SJSA1 (cell line): Measurements from ENCODE around the gene ACTN1. TPM values are rescaled to one million over a fixed set of nuclear protein-coding genes. Genes with fewer than 3 reads are reported as not detected.

Experiments used
- DNase-seq, 2 experiments: peaks; one replicate each; pipeline ENCODE4 v3.0.0-alpha.2; 2015 to 2020; ENCODE audit warnings: low spot score in 2 of 2, low read depth in 1 of 2
- H3K27ac ChIP-seq: fragments of 250-450 bp; sonication (Bioruptor Pico); 2 replicates; pipeline ENCODE4 v1.5.1; 2020; ENCODE audit warnings: mild to moderate bottlenecking, moderate library complexity
- H3K27me3 ChIP-seq: fragments of 250-450 bp; sonication (Bioruptor Pico); replicated peaks from 2 replicates; pipeline ENCODE4 v1.5.1; 2020; ENCODE audit warnings: mild to moderate bottlenecking, moderate library complexity
- H3K36me3 ChIP-seq: fragments of 250-450 bp; sonication (Bioruptor Pico); 2 replicates; pipeline ENCODE4 v1.5.1; 2020; ENCODE audit warnings: mild to moderate bottlenecking
- H3K4me1 ChIP-seq: fragments of 250-450 bp; sonication (Bioruptor Pico); replicated peaks from 2 replicates; pipeline ENCODE4 v1.6.1; 2021; ENCODE audit warnings: mild to moderate bottlenecking
- H3K4me3 ChIP-seq: fragments of 250-450 bp; sonication (Bioruptor Pico); 2 replicates; pipeline ENCODE4 v1.5.1; 2020; ENCODE audit warnings: mild to moderate bottlenecking
- H3K9me3 ChIP-seq: fragments of 250-450 bp; sonication (Bioruptor Pico); replicated peaks from 2 replicates; pipeline ENCODE4 v1.5.1; 2020; ENCODE audit warnings: mild to moderate bottlenecking
- total RNA-seq: library from RNA; depleted of rRNA; stranded (reverse); fragments of >200 nt; shearing (Covaris generic); gene quantifications from 2 replicates; pipeline ENCODE4 v1.2.3, GENCODE V29; 2014

The ACTN1 gene
- total RNA-seq, 1 experiment from 2014 or later = 370 TPM

GRCh38 chr14:68908803-68909202, 70.3 kb downstream of the ACTN1 start:
- H3K9me3 ChIP-seq = no peaks in the 10 kb centered on the region
- no peak overlapping the region for H3K27ac ChIP-seq
- no peak for DNase-seq
- peaks cover 100% of the 10 kb centered on the region for H3K36me3 ChIP-seq
- no peaks in the 10 kb centered on the region for H3K27me3 ChIP-seq
- H3K4me3 ChIP-seq = no peak overlapping the region
- 0 out of 2 replicates have a peak, but pooled peaks cover 5% of the 10 kb centered on the region for H3K4me1 ChIP-seq

DNA sequence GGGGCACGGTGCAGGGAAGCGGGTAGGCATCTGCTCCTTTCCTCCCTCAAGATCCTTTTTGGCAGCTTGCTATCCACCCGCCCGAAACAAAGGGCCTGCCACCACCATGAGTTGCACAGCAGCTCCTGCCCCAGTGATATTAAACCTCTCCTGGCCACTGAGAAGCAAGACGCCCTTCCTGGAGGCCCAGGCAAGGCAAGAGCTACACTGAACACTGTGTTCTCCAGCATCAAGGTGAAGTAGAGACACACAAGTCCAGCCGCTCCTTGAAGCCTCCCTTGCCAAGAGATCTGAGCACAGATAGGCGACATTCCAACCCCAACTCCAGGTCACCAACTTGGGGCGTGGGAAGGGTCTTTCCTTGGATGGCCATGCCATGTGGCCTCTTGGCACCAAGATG, 70.9 kb downstream of the ACTN1 start:
- Histone ChIP-seq H3K27me3 (no peaks in the 10 kb centered on the region), H3K4me3 (no peak overlapping the region), H3K27ac (no peak overlapping the region)

DNA sequence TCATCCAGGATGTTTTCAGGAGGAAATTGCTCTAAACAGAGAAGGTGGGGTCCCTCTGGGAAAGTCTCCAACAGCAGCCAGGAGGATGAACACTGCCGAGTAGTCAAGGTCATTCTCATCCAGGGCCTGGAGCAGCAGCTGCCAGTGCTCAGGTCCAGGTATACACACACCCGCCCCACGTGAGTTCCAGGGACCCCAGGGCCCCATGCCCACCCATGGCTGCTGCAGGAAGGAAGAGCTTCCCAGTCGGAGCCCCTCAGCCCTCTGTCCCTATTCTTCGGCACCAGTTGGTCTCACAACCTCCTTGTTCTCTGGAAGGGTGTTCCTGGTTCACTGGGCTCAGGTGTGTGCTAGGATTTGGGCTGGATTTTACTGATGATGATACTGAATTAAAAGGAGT, 72.7 kb downstream of the ACTN1 start:
- no peaks in the 10 kb centered on the region for H3K27me3 ChIP-seq
- no peak for DNase-seq

More for the DNA sequence above, 70.9 kb downstream of the ACTN1 start:
- Histone ChIP-seq H3K4me1 (0 out of 2 replicates have a peak, but pooled peaks cover 5% of the 10 kb centered on the region), H3K36me3 (peaks cover 100% of the 10 kb centered on the region), H3K9me3 (no peaks in the 10 kb centered on the region)
- no peak for DNase-seq

DNA sequence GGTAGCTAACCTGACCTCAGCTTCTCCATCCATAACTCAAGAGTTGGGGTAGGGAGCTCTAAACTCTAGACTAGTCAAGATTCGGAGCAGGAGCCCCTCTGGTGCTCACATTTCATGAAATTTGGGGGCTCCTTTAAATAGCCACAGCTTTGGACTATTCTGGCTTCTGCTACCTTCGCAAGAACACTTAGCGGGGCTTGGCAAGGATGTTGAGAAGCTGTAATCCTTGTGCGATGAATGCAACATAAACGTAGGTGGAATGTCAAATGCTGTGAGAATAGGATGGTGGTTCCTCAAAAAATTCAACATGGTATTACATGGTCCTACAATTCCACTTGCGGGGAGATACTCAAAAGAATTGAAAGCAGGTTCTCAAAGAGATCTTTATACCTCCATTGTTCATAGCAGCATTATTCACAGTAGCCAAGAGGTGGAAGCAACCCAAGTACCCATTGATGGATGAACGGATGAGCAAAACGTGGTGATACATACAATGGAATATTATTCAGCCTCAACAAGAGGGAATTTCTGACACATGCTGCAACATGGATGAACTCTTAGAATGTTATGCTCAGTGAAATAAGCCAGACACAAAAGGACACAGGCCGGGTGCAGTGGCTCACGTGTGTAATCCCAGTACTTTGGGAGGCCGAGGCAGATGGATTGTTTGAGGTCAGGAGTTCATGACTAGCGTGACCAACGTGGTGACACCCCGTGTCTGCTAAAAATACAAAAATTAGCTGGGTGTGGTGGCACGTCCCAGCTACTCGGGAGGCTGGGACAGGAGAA, 73.8 kb downstream of the ACTN1 start:
- H3K4me3 ChIP-seq = no peak overlapping the region
- H3K9me3 ChIP-seq = no peaks in the 10 kb centered on the region
- no peaks in the 10 kb centered on the region for H3K4me1 ChIP-seq
- no peaks in the 10 kb centered on the region for H3K27me3 ChIP-seq
- no peak overlapping the region for H3K27ac ChIP-seq
- DNase-seq = no peak
- peaks cover 99% of the 10 kb centered on the region for H3K36me3 ChIP-seq

More for the DNA sequence above, 72.7 kb downstream of the ACTN1 start:
- H3K4me3 ChIP-seq = no peak overlapping the region
- no peak overlapping the region for H3K27ac ChIP-seq
- no peaks in the 10 kb centered on the region for H3K9me3 ChIP-seq
- peaks cover 100% of the 10 kb centered on the region for H3K36me3 ChIP-seq
- 0 out of 2 replicates have a peak, but pooled peaks cover 5% of the 10 kb centered on the region for H3K4me1 ChIP-seq

- no peaks in the 10 kb centered on the region for H3K27me3 ChIP-seq
- H3K9me3 ChIP-seq = no peaks in the 10 kb centered on the region
- H3K36me3 ChIP-seq = peaks cover 99% of the 10 kb centered on the region
- H3K4me1 ChIP-seq = no peaks in the 10 kb centered on the region
- H3K4me3 ChIP-seq = no peak overlapping the region
- no peak overlapping the region for H3K27ac ChIP-seq
- DNase-seq = no peak
These were observed 76.7 kb downstream of the ACTN1 start for GRCh38 chr14:68902357-68902756.

GRCh38 chr14:68899033-68899603, 80.0 kb downstream of the ACTN1 start:
- Histone ChIP-seq H3K9me3 (no peaks in the 10 kb centered on the region), H3K27ac (no peak overlapping the region), H3K4me3 (no peak overlapping the region), H3K36me3 (peaks cover 97% of the 10 kb centered on the region), H3K27me3 (no peaks in the 10 kb centered on the region), H3K4me1 (no peaks in the 10 kb centered on the region)
- no peak for DNase-seq

DNA sequence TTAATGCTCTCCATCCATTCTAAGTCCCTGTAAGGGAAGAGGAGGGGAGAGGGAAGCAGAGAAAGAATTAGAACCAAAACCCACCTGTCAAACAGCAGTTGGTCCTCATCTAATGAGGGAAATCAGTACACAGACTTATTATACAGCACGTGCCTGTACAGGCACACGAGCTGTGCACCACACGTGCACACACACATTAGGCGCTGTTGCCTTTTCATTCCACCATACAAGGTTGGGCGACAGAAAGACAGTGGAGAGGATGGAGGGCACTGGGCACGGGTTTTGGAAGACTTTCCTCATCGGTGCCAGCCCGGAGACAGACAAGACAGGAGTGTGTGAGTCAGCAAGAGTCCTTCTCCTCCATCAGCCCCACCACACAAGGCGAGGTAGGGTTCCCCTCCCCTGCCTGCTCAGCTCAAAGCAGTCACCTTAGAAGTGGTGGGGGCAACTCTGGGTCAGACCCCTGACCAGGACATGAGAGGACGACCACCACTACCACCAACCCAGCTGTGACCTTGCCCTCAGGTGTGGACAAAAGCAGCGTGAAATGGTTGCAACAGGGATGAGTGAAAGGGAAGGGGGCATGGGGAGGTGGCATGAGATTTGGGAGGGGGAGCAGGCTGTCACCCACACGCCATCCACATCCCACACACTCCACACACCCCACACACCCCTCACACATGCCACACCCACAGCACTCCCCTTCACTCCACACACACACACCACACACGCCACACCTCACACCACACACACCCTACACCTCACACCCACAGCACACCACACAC, 80.7 kb downstream of the ACTN1 start:
- Histone ChIP-seq H3K4me3 (no peak overlapping the region), H3K36me3 (peaks cover 97% of the 10 kb centered on the region), H3K27ac (no peak overlapping the region)

DNA sequence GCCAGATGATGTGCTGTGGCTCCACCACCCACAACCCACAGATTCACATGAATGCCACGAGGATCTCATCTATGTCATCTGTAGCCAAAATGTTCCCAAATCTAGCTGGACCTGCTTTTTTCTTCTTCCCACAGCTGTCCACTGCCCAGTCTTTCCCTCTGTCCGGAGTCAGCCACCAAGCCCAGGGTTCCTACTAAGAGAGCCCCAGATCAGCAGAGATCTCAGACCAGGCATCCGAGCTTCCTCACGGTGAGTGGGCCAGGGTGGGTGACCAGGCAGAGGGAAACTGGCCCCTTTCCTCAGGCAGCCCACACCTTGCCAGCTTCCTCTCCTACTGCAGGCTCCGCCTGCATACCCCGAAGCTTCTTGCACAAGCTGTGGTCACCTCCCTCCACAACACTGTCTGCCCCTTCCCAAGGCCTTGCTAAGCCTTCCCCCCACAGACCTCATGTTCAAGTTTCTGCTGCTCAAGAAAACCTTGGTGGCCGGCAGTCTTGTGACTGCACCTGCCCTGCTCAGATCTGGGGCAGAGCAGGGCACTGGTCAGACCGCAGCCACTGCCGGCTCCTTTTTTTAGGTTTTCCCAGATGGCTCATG, 81.4 kb downstream of the ACTN1 start:
- no peaks in the 10 kb centered on the region for H3K9me3 ChIP-seq
- H3K27me3 ChIP-seq = no peaks in the 10 kb centered on the region
- H3K4me3 ChIP-seq = no peak overlapping the region
- peaks cover 97% of the 10 kb centered on the region for H3K36me3 ChIP-seq
- no peaks in the 10 kb centered on the region for H3K4me1 ChIP-seq
- no peak for DNase-seq
- H3K27ac ChIP-seq = no peak overlapping the region

More for the DNA sequence above, 80.7 kb downstream of the ACTN1 start:
- Histone ChIP-seq H3K9me3 (no peaks in the 10 kb centered on the region), H3K27me3 (no peaks in the 10 kb centered on the region), H3K4me1 (no peaks in the 10 kb centered on the region)
- no peak for DNase-seq

DNA sequence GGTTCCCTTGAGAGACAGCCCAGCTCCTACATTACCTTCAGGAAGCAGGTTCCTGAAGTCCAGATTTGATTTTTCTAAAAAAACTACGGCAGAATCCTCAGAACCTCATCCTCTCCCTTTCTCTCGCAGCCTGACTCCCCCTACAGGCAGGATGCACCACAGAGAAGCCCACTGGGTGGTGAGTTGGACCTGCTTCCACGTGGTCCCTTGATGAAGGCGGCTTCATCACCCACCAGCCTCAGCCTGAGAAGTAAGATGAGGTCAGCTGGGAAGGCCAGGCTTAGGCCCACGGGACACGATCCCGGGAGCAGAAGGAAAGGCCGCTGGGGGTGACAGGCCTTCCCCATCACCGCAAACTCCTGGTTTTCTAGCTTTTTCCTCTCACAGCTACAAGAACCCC, 83.0 kb downstream of the ACTN1 start:
- Histone ChIP-seq H3K36me3 (peaks cover 97% of the 10 kb centered on the region), H3K27me3 (no peaks in the 10 kb centered on the region), H3K4me3 (no peak overlapping the region), H3K27ac (no peak overlapping the region), H3K4me1 (no peaks in the 10 kb centered on the region), H3K9me3 (no peaks in the 10 kb centered on the region)
- no peak for DNase-seq

- H3K9me3 ChIP-seq = no peaks in the 10 kb centered on the region
- no peaks in the 10 kb centered on the region for H3K27me3 ChIP-seq
- no peak overlapping the region for H3K4me3 ChIP-seq
- peaks cover 98% of the 10 kb centered on the region for H3K36me3 ChIP-seq
- H3K27ac ChIP-seq = no peak overlapping the region
- DNase-seq = no peak
- no peaks in the 10 kb centered on the region for H3K4me1 ChIP-seq
These were observed 84.0 kb downstream of the ACTN1 start for GRCh38 chr14:68894802-68895703.

DNA sequence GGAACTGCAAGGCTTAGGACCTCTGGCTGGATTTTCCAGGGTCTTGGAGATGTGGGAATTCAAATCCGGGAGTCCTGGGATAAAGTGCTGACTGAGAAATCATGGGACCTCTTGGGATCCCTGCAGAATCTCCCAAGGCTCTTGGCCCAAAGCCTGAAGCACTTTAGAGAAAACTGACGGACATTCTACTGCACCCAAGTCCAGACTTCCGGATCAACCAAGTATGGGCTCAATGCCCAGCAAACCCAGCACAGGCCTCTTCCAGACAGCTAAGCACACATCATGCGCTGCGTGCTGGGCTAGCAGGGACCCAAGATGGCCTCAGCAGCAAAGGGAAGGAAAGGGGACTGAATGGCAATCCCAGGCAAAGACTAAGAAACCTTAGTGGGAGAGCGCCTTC, 85.0 kb downstream of the ACTN1 start:
- Histone ChIP-seq H3K4me3 (no peak overlapping the region), H3K27me3 (no peaks in the 10 kb centered on the region), H3K4me1 (no peaks in the 10 kb centered on the region), H3K9me3 (no peaks in the 10 kb centered on the region), H3K36me3 (peaks cover 98% of the 10 kb centered on the region), H3K27ac (no peak overlapping the region)
- no peak for DNase-seq

DNA sequence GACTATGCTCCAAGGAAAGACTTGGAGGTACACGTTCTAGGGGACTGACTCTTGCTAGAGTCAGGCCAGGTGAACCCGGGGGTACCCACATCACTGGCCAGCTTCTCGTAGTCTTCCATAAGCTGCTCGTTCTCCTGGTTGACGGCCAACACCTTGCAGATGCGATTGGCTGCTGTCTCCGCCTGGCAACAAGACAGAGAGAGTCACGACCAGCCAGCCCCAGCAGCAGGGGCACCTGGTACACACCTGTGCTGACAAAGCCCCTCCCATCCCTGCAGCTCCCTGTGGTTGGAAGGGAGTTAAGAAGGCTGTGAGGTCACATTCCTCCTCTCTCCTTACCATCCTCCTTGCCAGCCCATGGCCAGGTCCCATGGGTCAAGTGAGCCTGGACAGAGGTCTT, 85.5 kb downstream of the ACTN1 start:
- H3K9me3 ChIP-seq = no peaks in the 10 kb centered on the region
- no peaks in the 10 kb centered on the region for H3K27me3 ChIP-seq
- peaks cover 98% of the 10 kb centered on the region for H3K36me3 ChIP-seq
- no peak overlapping the region for H3K27ac ChIP-seq
- no peak overlapping the region for H3K4me3 ChIP-seq
- DNase-seq = no peak
- no peaks in the 10 kb centered on the region for H3K4me1 ChIP-seq

GRCh38 chr14:68892961-68893360, 86.1 kb downstream of the ACTN1 start:
- no peak overlapping the region for H3K4me3 ChIP-seq
- peaks cover 98% of the 10 kb centered on the region for H3K36me3 ChIP-seq
- no peaks in the 10 kb centered on the region for H3K4me1 ChIP-seq
- H3K27me3 ChIP-seq = no peaks in the 10 kb centered on the region
- H3K9me3 ChIP-seq = no peaks in the 10 kb centered on the region
- DNase-seq = no peak
- H3K27ac ChIP-seq = no peak overlapping the region
